Gastroesophageal sphincter (tissue), 4 donors: ENCODE measurements around the gene HELB. TPM values are rescaled to one million over a fixed set of nuclear protein-coding genes. Genes with fewer than 3 reads are reported as not detected.
A peak's percentile ranks its signal among the peaks of the same experiment; 100 is the strongest.

Experiments
- ATAC-seq: fragments of 150-250 bp; one replicate; pipeline ENCODE4 v1.9.1; 2016; ENCODE audit warnings: mild to moderate bottlenecking, moderate library complexity
- H3K27ac ChIP-seq, 4 donors: fragments of 200-600 bp; sonication (generic) in 3 of 4; 1 replicate in 3 of 4; 2 replicates in 1 of 4; pipeline ENCODE4 v1.5.1; 2016 to 2019
- H3K27me3 ChIP-seq: fragments of 200-600 bp; sonication (generic); one replicate; pipeline ENCODE4 v1.5.1; 2019
- H3K36me3 ChIP-seq, 2 donors: fragments of 200-600 bp; sonication (generic); one replicate each; pipeline ENCODE4 v1.5.1; 2019; ENCODE audit warnings: control low read depth in 1 of 2
- H3K4me1 ChIP-seq, 3 donors: fragments of 200-600 bp; sonication (generic); 1 replicate in 2 of 3; 2 replicates in 1 of 3; pipeline ENCODE4 v1.5.1; 2016 to 2019; ENCODE audit warnings: control low read depth in 2 of 3
- H3K4me3 ChIP-seq, 2 donors: fragments of 200-600 bp; sonication (generic); one replicate each; pipeline ENCODE4 v1.5.1; 2019; ENCODE audit warnings: mild to moderate bottlenecking in 1 of 2, moderate library complexity in 1 of 2
- H3K9me3 ChIP-seq, 3 donors: fragments of 200-600 bp; sonication (generic); one replicate each; pipeline ENCODE4 v1.5.1; 2017 to 2019; ENCODE audit warnings: control low read depth in 2 of 3
- EP300 ChIP-seq: sonication (generic); formaldehyde crosslinking; IDR thresholded peaks from one replicate; pipeline ENCODE4 v1.6.1; 2017; ENCODE audit warnings: antibody characterized with exemption, mild to moderate bottlenecking
- POLR2A ChIP-seq, 2 donors: fragments of 450-650 bp; IDR thresholded peaks; one replicate each; pipeline ENCODE4 v1.6.1; 2017; ENCODE audit warnings: antibody characterized with exemption in 2 of 2, mild to moderate bottlenecking in 2 of 2, moderate library complexity in 1 of 2
- POLR2AphosphoS5 ChIP-seq: sonication (generic); formaldehyde crosslinking; IDR thresholded peaks from one replicate; pipeline ENCODE4 v1.6.1; 2017; ENCODE audit warnings: antibody characterized with exemption
- WGBS, 2 donors: methylation state at CpG; one replicate each; pipeline ENCODE4 v1.1.5; 2018; ENCODE audit warnings: low coverage in 1 of 2; 5-methylcytosine and 5-hydroxymethylcytosine counted together
- total RNA-seq, 4 donors: library from RNA; depleted of rRNA; stranded (reverse); fragments of >200 nt; gene quantifications; one replicate each; pipeline ENCODE4 v1.1.0, GENCODE V29; 2016
- TF ChIP-seq, protein P1 (sequence below), 4 experiments: fragments of 200-600 bp in 2 of 4; fragments of 450-650 bp in 2 of 4; sonication (generic) in 1 of 4; IDR thresholded peaks; one replicate each; pipeline ENCODE4 v1.5.1; 2017 to 2019; ENCODE audit warnings: antibody characterized with exemption in 4 of 4, mild to moderate bottlenecking in 2 of 4, moderate library complexity in 2 of 4

The HELB gene
- total RNA-seq, 4 donors from 2014 or later: 0.78 to 3.0 (median 1.5) TPM

GRCh38 chr12:66273147-66273546 lies 29.1 kb upstream of the HELB start:
- Histone ChIP-seq H3K36me3 (no peaks in the 10 kb centered on the region), H3K4me1 (no peaks in the 10 kb centered on the region), H3K27ac (no peak overlapping the region), H3K9me3 (no peaks in the 10 kb centered on the region), H3K4me3 (no peak overlapping the region), H3K27me3 (no peaks in the 10 kb centered on the region)
- ATAC-seq: no peak
- TF ChIP-seq, protein P1, sequence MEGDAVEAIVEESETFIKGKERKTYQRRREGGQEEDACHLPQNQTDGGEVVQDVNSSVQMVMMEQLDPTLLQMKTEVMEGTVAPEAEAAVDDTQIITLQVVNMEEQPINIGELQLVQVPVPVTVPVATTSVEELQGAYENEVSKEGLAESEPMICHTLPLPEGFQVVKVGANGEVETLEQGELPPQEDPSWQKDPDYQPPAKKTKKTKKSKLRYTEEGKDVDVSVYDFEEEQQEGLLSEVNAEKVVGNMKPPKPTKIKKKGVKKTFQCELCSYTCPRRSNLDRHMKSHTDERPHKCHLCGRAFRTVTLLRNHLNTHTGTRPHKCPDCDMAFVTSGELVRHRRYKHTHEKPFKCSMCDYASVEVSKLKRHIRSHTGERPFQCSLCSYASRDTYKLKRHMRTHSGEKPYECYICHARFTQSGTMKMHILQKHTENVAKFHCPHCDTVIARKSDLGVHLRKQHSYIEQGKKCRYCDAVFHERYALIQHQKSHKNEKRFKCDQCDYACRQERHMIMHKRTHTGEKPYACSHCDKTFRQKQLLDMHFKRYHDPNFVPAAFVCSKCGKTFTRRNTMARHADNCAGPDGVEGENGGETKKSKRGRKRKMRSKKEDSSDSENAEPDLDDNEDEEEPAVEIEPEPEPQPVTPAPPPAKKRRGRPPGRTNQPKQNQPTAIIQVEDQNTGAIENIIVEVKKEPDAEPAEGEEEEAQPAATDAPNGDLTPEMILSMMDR (IDR thresholded peaks at IDR 0.05): no peak
- no peak for TF ChIP-seq EP300
- WGBS, 2 donors: 55 to 56% methylated on average over 1 of the region's 1 CpG

- 60 to 71% methylated on average over 2 of the region's 2 CpGs for WGBS, 2 donors
- ATAC-seq: no peak
- H3K36me3 ChIP-seq: no peaks in the 10 kb centered on the region
- no peaks in the 10 kb centered on the region for H3K27me3 ChIP-seq
- TF ChIP-seq POLR2AphosphoS5 (no peak), POLR2A (IDR thresholded peaks at IDR 0.05) (no peak), EP300 (no peak)
- TF ChIP-seq, protein P1 (IDR thresholded peaks at IDR 0.05): no peak
- no peak overlapping the region for H3K4me3 ChIP-seq
- H3K4me1 ChIP-seq: no peaks in the 10 kb centered on the region
- H3K27ac ChIP-seq: no peak overlapping the region
- H3K9me3 ChIP-seq: no peaks in the 10 kb centered on the region
Measured at GRCh38 chr12:66275040-66275439, 27.3 kb upstream of the HELB start.

GRCh38 chr12:66279123-66279712 lies 23.1 kb upstream of the HELB start:
- Histone ChIP-seq H3K27ac (no peak overlapping the region), H3K27me3 (no peaks in the 10 kb centered on the region), H3K4me1 (no peaks in the 10 kb centered on the region), H3K9me3 (no peaks in the 10 kb centered on the region), H3K4me3 (no peak overlapping the region), H3K36me3 (no peaks in the 10 kb centered on the region)
- 33 to 53% methylated on average over 3 of the region's 3 CpGs for WGBS, 2 donors
- ATAC-seq: no peak
- TF ChIP-seq EP300: no peak
- TF ChIP-seq, protein P1 (IDR thresholded peaks at IDR 0.05): peak in 1 of 4 experiments; percentile 41
- TF ChIP-seq POLR2A (IDR thresholded peaks at IDR 0.05): no peak
- TF ChIP-seq POLR2AphosphoS5: no peak

GRCh38 chr12:66280561-66280960 lies 21.7 kb upstream of the HELB start:
- no peak for ATAC-seq

DNA sequence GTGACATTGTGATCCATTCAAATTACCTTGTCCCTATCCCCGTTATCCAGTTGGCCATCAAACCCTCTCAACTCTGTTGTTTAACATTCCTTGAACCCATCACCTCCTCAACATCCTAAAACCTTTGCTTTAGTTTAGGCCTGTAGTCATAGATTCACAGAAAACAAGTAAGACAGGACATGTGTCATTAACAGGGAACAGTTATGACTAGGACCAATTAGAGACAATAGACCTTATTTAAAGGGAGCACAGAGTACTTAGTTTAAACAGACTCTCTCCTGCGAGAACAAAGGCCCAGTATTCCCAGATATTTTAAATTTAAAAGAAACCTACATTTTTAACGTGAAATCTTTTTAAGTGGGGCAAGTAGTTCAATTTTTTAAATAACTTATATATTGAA lies 20.0 kb upstream of the HELB start:
- ATAC-seq: no peak
- Histone ChIP-seq H3K36me3 (no peaks in the 10 kb centered on the region), H3K27ac (no peak overlapping the region), H3K4me3 (no peak overlapping the region), H3K4me1 (no peaks in the 10 kb centered on the region), H3K27me3 (no peaks in the 10 kb centered on the region), H3K9me3 (no peaks in the 10 kb centered on the region)
- TF ChIP-seq, protein P1 (IDR thresholded peaks at IDR 0.05): no peak
- no peak for TF ChIP-seq POLR2A (IDR thresholded peaks at IDR 0.05)
- 82 to 87% methylated on average over 3 of the region's 3 CpGs for WGBS, 2 donors

More at GRCh38 chr12:66280561-66280960, 21.7 kb upstream of the HELB start:
- Histone ChIP-seq H3K27me3 (no peaks in the 10 kb centered on the region), H3K4me1 (no peaks in the 10 kb centered on the region), H3K9me3 (no peaks in the 10 kb centered on the region), H3K4me3 (no peak overlapping the region), H3K36me3 (no peaks in the 10 kb centered on the region), H3K27ac (no peak overlapping the region)
- 60 to 80% methylated on average over 1 of the region's 1 CpG for WGBS, 2 donors
- no peak for TF ChIP-seq POLR2AphosphoS5
- TF ChIP-seq EP300: no peak
- TF ChIP-seq, protein P1 (IDR thresholded peaks at IDR 0.05): no peak
- no peak for TF ChIP-seq POLR2A (IDR thresholded peaks at IDR 0.05)
